Effector CD8-positive, alpha-beta T cell (primary cell): Measurements from ENCODE around the gene CACNA1C.

Experiments used
- DNase-seq: peaks from one replicate; lab custom pipeline; 2025; lab: John Stamatoyannopoulos, UW

Gene CACNA1C

DNA sequence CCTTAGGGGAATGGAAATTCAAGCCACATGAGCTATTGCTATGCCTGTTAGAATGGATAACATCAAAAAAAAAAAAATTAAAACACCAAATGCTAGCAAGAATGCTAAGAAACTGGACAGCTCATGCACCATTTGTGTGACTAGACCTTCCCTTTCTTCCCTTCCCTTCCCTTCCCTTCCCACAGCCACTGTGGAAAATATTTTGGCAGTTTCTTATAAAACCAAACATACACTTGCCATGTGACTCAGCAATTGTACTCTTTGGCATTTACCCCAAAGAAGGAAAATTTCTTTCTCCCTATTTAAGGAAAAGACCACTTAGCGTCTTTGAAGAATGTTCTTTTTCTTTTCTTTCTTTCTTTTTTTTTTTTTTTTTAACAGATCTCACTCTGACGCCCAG is 692.9 kb downstream of the CACNA1C start:
- no peak for DNase-seq
